Sciatic nerve (tissue), 2 donors: Measurements from ENCODE around the gene EHMT2. TPM values are rescaled to one million over a fixed set of nuclear protein-coding genes. Genes with fewer than 3 reads are reported as not detected.

Source experiments
- ATAC-seq: fragments of 200-7000 bp; cut with Tn5 transposase; one replicate; pipeline ENCODE4 v1.9.1; 2020; ENCODE audit warnings: mild to moderate bottlenecking, moderate library complexity
- DNase-seq: peaks from one replicate; pipeline ENCODE4 v3.0.0-alpha.2; 2020; ENCODE audit warnings: low spot score
- intact Hi-C: fragments of 100-400 bp; cut with DNase I; formaldehyde crosslinking; loops from one replicate; pipeline ENCODE4 v1.14.2; 2022
- total RNA-seq: library from RNA; stranded (reverse); fragmentation: NEBNext Ultra II Directional; extraction: Animal tissue kit (Norgen Biotek cat#: 25700); gene quantifications from one replicate; pipeline ENCODE4 v1.2.1, GENCODE V29; 2021
- donor health status: DM: no; HTN: no; CAD: no.
- donor health status: DM: no; HTN: no; CAD: no.

EHMT2 gene
- total RNA-seq, 1 donor from 2014 or later = 49.4 TPM

- peak; percentile 38 for ATAC-seq
Measured at GRCh38 chr6:31898383-31899011, 999 bp upstream of the EHMT2 start.

DNA sequence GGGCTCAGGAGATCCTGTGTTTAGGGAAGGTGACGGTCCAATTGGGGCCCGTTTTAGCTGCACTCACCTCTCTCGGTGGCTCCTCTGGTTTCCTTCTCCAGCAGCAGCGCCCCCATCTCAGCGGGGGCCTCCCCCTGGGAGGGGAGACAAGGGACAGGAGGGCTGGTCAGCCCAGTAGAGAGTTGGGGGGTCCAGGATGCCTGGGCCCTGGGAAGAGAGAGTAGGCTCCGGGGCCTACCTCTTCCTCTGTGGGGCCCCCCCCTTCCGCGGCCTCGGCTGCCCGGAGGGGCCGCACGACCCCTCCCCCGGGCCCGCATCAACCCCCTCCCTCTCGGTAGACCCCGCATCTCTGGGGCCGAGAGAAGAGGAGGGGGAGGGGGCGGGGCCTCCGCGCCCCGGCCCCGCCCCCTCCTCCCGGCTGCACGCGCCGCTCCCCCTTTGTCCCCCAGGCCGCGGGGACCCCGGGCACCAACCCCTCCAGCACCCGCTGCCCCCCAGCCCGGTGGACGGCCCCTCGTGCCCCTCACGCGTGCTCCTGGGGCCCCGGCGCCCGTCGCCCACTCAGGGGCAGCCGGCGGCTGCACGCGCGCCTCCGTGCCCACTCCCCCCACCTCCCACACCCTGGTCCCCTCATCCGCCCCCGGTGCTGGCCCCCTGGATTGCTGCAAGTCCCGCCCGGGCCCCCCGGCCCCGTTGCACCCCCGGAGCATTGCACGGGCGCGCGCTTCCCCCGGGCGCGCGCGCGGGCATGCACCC lies 464 bp downstream of the EHMT2 start:
- intact Hi-C loops = loop anchor here (10.0 kb wide), 1 partner anchor 162 kb away; the partner anchor contains the start of gene CLIC1
- ATAC-seq = no peak

More at GRCh38 chr6:31898383-31899011, 999 bp upstream of the EHMT2 start:
- intact Hi-C loops = loop anchor here (10.0 kb wide), 1 partner anchor 164 kb away; the partner anchor contains the start of gene CLIC1
- DNase-seq = no peak

DNA sequence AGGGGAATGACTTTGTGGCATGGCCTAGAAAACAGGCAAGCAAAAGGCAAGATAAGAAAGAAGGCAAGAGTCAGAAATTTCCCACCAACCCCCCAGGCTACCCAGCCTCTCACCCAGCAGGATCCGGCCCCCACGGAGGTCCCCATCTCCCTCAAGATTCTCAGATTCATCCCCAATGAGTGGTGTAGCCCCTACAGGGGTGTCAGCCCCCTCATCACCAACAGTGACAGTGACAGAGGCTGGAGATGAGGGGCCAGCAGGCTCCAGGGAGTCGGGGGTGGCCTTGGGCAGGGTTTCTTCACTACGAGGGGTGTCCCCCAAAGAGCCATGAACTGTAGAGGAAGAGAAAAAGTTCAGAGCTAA lies 1.0 kb downstream of the EHMT2 start:
- intact Hi-C loops = loop anchor here (10.0 kb wide), 1 partner anchor 162 kb away; the partner anchor contains the start of gene CLIC1
- ATAC-seq (no peak), DNase-seq (no peak)

More for the DNA sequence above, 464 bp downstream of the EHMT2 start:
- DNase-seq = no peak

GRCh38 chr6:31892821-31893220 lies 4.7 kb downstream of the EHMT2 start:
- ATAC-seq (no peak), DNase-seq (no peak)
- intact Hi-C loops = loop anchor here (10.0 kb wide), 1 partner anchor 158 kb away; the partner anchor contains the start of gene CLIC1

DNA sequence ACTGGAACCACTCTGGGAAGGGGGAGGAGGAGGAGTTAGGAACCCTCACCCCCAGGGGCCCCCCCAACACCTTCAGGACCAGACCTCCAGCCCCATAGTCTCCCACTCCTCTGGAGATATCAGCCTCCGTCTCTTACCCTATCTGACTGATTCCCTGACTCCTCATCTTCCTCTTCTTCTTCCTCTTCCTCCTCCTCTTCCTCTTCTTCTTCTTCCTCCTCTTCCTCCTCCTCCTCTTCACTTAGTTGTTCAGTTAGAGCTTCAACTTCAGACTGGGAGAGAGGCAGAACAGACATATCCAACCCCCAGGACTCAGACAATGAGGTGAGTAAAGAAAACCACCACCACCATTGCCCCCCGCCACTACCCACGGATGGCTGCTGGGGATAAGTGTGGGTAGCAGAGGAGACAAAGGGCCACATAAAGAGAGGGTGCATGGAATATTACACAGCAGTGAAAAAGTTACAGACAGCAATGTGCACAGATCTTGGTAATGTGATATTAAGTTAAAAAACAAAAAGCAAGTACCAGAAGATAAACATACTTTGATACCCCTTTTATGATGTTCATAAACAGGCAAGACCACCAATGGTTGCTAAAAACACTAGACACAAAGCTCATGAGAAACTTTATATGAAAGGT lies 8.0 kb downstream of the EHMT2 start:
- ATAC-seq = no peak
- intact Hi-C loops = no loop called here
- DNase-seq = no peak

DNA sequence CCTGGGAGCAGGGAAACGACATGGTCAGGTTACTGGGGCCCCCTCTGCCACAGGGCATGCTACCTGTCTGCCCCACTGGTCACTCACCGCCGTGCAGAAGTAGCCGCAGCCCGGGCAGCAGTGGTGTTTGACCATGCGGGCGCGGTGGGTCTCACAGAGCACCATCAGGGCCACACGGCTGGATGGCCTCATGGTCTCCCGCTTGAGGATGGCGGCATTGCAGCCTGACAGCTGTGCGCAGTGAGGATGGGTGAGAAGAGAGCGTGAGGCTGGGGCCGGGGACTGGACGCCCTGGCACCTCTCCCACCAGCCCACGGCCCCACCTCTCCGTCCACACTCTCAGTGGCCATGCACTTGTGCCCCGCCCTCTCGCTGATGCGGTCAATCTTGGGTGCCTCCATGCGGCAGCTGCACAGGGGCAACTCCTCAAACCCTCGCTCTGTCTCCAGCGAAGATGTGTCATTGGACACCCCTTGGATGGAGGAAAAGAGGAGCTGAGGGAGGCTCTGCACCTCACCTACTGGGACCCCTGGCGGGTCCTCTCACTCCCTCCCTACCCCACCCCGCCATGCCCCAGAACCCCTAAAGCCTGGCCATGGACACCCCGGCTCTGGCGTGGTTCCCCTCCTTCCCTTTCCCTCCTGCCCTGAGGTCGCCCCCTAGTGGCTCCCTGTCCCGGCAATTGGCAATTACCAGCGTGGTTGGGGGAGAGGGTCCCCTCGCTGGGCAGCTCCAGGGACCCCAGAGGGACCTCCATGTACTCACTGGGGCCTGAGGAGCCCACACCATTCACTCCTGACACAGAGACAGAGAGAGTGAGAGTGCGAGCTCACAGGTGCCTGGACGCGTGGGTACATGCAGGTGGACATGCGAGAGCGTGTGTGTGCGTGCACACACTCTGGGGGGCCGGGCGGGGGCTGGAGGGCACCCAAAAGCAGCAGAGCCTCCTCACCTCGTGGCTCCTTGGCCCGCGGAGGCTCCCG lies 8.9 kb downstream of the EHMT2 start:
- intact Hi-C loops = no loop called here
- DNase-seq (peak; percentile 79), ATAC-seq (peak; percentile 30)

DNA sequence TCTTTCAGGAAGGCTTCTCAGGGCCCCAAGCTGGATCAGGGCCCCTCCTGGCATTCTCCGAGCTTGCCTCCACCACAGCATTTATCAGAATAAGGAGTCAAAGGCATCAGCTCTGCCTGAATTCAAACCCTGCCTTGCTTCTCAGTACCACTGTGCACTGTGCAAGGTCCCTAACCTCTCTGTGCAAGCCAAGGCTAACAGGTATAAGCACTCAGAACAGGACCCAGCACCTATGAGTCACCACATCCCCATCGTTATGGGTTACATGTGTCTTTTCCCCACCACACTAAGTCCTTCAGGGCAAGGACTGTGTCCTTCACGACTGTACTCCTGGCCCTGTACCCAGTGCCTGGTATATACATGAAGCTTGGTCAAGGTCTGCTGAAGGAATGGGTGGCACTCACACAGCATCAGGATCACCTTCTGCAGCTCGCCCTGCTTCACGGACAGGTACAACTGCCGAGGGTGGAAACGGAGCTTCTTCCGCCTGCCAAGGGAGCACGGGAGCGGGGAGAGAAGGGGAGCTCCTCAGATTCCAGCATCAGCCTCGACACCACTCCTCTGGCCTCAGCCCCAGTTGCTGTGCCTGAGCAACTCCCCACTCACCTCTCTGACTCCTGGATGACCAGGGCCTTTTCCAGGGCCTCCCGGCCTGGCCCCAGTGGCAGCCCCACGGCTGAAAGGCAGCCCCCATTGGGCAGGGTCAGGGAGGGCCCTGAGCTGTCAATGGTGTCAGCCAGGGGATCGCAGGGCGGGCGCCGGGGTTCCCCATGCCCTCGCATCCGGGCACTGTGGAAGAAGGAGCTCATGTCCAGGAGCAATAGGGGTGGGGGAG lies 10.1 kb downstream of the EHMT2 start:
- intact Hi-C loops = no loop called here

DNA sequence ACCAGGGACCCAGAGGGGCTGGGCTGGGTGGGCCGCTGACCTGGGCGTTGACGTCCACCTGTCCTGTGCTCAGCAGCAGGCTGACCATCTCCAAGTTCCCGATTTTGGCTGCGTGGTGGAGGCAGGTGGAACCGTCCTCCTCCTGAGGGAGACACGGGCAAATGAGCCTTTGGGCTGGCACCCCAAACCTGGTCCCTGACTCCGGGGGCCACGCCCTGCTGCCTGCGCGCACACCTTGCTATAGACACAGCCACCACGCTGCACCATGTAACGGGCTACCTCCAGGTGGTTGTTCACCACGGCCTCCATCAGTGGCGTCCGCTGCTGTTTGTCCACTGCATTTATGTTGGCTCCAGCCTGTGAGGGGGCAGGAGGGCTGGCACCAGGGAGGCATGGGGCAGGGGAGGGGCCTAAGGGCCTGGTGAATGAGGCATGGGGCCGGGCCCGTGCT lies 10.9 kb downstream of the EHMT2 start:
- no peak for ATAC-seq
- no peak for DNase-seq
- intact Hi-C loops = no loop called here

More for the DNA sequence above, 10.1 kb downstream of the EHMT2 start:
- DNase-seq = no peak
- no peak for ATAC-seq

DNA sequence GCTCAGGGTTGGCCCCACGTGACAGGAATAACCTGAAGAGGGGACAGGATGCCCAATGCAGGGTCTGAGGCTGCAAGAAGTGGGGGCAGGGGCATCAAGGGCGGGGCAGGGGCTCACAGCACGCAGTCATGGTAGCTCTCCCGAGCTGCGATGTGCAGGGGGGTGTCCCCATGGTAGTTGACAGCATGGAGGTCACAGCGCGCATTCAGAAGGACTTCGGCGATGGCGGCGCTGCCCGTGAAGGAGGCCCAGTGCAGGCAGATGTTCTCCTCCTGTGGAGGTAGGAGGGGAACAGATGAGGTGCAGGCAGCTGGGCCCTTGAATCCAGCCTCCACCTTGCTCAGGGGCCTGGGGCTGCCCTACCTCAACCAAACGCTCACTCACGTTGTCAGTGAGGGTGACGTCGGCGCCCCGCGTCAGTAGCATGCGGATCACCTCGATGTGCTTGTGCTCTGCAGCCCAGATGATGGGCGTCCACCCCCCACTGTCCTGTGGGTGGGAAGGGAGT lies 12.9 kb downstream of the EHMT2 start:
- ATAC-seq = no peak
- DNase-seq = no peak
- intact Hi-C loops = no loop called here

DNA sequence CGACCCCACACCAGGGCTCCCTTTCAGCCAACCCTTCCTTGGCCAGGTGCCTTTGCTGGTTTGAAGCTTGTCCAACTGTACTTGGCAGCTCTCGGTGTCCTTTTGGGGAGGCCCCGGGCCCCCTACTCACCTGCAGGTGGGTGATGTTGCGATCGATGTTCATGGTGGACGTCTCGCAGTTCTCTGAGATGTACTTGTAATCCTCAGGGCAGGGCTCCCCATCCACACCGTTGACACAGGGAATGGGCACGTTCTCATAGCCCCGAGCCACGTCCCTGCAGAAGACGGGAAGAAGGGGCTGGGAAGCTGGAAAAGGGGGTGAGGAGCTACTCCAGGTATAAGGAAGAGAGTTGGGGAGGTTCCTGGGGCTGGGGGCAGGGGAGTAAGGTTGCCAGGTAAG lies 13.8 kb downstream of the EHMT2 start:
- ATAC-seq = no peak
- no peak for DNase-seq
- intact Hi-C loops = no loop called here

GRCh38 chr6:31882344-31882743 lies 15.2 kb downstream of the EHMT2 start:
- DNase-seq (no peak), ATAC-seq (no peak)
- intact Hi-C loops = no loop called here

- DNase-seq = no peak
- ATAC-seq = no peak
- intact Hi-C loops = no loop called here
Measured at GRCh38 chr6:31881136-31881859, 16.2 kb downstream of the EHMT2 start.

- DNase-seq (no peak), ATAC-seq (no peak)
- intact Hi-C loops = no loop called here
Measured at GRCh38 chr6:31880616-31881015, 16.9 kb downstream of the EHMT2 start.

GRCh38 chr6:31879901-31880300 lies 17.6 kb downstream of the EHMT2 start:
- DNase-seq (no peak), ATAC-seq (no peak)
- intact Hi-C loops = no loop called here

DNA sequence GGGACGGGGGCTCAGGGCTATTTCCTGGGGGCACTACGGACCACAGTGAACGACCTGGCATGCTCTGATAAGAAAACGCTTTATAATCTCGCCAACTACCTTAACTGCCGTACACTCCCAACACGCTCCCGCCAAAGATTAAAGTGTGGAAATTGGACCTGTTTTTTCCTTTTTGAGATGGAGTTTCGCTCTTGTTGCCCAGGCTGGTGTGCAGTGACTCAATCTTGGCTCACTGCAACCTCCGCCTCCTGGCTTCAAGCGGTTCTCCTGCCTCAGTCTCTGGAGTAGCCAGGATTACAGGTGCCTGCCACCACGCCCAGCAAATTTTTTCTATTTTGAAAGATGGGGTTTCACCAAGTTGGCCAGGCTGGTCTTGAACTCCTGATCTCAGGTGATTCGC lies 18.4 kb downstream of the EHMT2 start:
- intact Hi-C loops = no loop called here
- no peak for DNase-seq
- no peak for ATAC-seq

GRCh38 chr6:31878726-31879125 lies 18.8 kb downstream of the EHMT2 start, which contains the start of gene SLC44A4:
Gene SLC44A4, minus strand, starts transcription at chr6:31878997. Its CDS starts 17 bp downstream, at chr6:31878980.
- intact Hi-C loops = no loop called here
- no peak for ATAC-seq
- DNase-seq = no peak

GRCh38 chr6:31878222-31878621 lies 19.3 kb downstream of the EHMT2 start:
- intact Hi-C loops = no loop called here
- DNase-seq (no peak), ATAC-seq (no peak)
